Ovary (tissue), 3 donors: ENCODE results near the gene PMVK.

Experiments
- CTCF ChIP-seq, 3 donors: fragments of 450-650 bp in 2 of 3; fragments of 200-600 bp in 1 of 3; IDR thresholded peaks; one replicate each; pipeline versions ENCODE4 v1.5.1 to v1.8.0; 2016 to 2022; ENCODE audit warnings: antibody characterized with exemption in 3 of 3, mild to moderate bottlenecking in 1 of 3
- EP300 ChIP-seq: sonication (generic); formaldehyde crosslinking; IDR thresholded peaks from one replicate; pipeline ENCODE4 v1.6.1; 2017; ENCODE audit warnings: antibody characterized with exemption
- POLR2A ChIP-seq: fragments of 450-650 bp; IDR thresholded peaks from one replicate; pipeline ENCODE4 v1.6.1; 2017; ENCODE audit warnings: antibody characterized with exemption, mild to moderate bottlenecking, moderate library complexity
- donor health status: DM: no; HTN: no; CAD: no.

- TF ChIP-seq CTCF (IDR thresholded peaks at IDR 0.05): no peak
- TF ChIP-seq POLR2A: no peak
- TF ChIP-seq EP300: no peak
These were observed 9.7 kb upstream of the PMVK start for GRCh38 chr1:154945962-154946850.
